H1 (cell line): ENCODE measurements around the gene IDI2.

Experiments
- EP300 ChIP-seq, 2 experiments: IDR thresholded peaks; 1 replicate in 1 of 2; 2 replicates in 1 of 2; pipeline ENCODE4 v1.6.1; 2011 to 2012; ENCODE audit warnings: low read depth in 2 of 2, low read length in 2 of 2, mild to moderate bottlenecking in 2 of 2, borderline replicate concordance in 1 of 2, inconsistent platforms in 1 of 2, moderate library complexity in 1 of 2
- HDAC2 ChIP-seq, 2 experiments: fragments of 300-600 bp in 1 of 2; sonication (generic) in 1 of 2; IDR thresholded peaks; 2 replicates each; pipeline ENCODE4 v1.6.1; 2011 to 2012; ENCODE audit warnings: low read depth in 2 of 2, low read length in 2 of 2, mild to moderate bottlenecking in 2 of 2, moderate library complexity in 2 of 2, borderline replicate concordance in 1 of 2, inconsistent platforms in 1 of 2
- KDM5A ChIP-seq: fragments of 200-600 bp; IDR thresholded peaks from 2 replicates; pipeline ENCODE4 v1.7.1; 2012; ENCODE audit warnings: mild to moderate bottlenecking, low read length, inconsistent platforms, mixed read lengths
- MAFK ChIP-seq: IDR thresholded peaks from 2 replicates; pipeline ENCODE4 v1.6.1; 2012; ENCODE audit warnings: low read depth, mild to moderate bottlenecking, improper control_type of control experiment, low read length
- POLR2A ChIP-seq, 2 experiments: IDR thresholded peaks; 1 replicate in 1 of 2; 2 replicates in 1 of 2; pipeline ENCODE4 v1.6.1; 2011; ENCODE audit warnings: low read depth in 2 of 2, low read length in 2 of 2, mild to moderate bottlenecking in 2 of 2; ENCODE audit errors: control extremely low read depth in 1 of 2
- TF ChIP-seq, protein P1 (sequence below), 3 experiments: IDR thresholded peaks; 1 replicate in 2 of 3; 2 replicates in 1 of 3; pipeline versions ENCODE4 v1.5.1 to v1.6.1; 2011; ENCODE audit warnings: low read length in 3 of 3, mild to moderate bottlenecking in 3 of 3, inconsistent platforms in 2 of 3, low read depth in 1 of 3, moderate library complexity in 1 of 3; ENCODE audit not compliant: insufficient read depth in 1 of 3; ENCODE audit errors: control extremely low read depth in 1 of 3

DNA sequence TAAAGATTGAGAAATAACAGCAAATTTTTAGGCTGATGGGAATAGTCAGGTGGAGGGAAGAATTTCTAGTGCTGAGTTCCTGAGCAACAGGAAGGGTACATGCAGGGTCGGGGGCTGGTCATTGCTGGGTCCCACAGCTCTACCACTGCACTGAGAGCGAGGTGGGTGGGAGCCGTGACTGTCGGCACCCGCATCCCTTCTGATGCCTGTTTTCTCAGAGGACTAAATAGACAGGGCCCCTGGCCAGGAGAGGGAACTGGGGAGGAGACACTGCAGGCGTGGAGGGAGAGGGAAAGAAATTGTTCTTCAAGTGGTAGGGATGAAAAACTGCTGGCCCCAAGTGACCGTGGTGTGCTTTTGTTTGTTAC lies 30.1 kb downstream of the IDI2 start:
- TF ChIP-seq, protein P1, sequence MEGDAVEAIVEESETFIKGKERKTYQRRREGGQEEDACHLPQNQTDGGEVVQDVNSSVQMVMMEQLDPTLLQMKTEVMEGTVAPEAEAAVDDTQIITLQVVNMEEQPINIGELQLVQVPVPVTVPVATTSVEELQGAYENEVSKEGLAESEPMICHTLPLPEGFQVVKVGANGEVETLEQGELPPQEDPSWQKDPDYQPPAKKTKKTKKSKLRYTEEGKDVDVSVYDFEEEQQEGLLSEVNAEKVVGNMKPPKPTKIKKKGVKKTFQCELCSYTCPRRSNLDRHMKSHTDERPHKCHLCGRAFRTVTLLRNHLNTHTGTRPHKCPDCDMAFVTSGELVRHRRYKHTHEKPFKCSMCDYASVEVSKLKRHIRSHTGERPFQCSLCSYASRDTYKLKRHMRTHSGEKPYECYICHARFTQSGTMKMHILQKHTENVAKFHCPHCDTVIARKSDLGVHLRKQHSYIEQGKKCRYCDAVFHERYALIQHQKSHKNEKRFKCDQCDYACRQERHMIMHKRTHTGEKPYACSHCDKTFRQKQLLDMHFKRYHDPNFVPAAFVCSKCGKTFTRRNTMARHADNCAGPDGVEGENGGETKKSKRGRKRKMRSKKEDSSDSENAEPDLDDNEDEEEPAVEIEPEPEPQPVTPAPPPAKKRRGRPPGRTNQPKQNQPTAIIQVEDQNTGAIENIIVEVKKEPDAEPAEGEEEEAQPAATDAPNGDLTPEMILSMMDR (IDR thresholded peaks at IDR 0.05; ENCODE audit: control extremely low read depth in 1 of 3, insufficient read depth in 1 of 3, low read depth in 1 of 3, low read length in 3 of 3), result no peak
- TF ChIP-seq HDAC2 (IDR thresholded peaks at IDR 0.05; ENCODE audit: borderline replicate concordance in 1 of 2, low read depth in 2 of 2, low read length in 2 of 2), result no peak
- TF ChIP-seq POLR2A (IDR thresholded peaks at IDR 0.05; ENCODE audit: control extremely low read depth in 1 of 2, low read depth in 2 of 2, low read length in 2 of 2), result peak in 1 of 2 experiments; percentile 68; a peak in 2 of 3 replicates
- no peak for TF ChIP-seq EP300 (IDR thresholded peaks at IDR 0.05; ENCODE audit: borderline replicate concordance in 1 of 2, low read depth in 2 of 2, low read length in 2 of 2)
- no peak for TF ChIP-seq MAFK
- no peak for TF ChIP-seq KDM5A
